Measurements from ENCODE around the gene GABRR3. TPM values are rescaled to one million over a fixed set of nuclear protein-coding genes. Genes with fewer than 3 reads are reported as not detected.

Gene GABRR3
- total RNA-seq, 2 experiments from 2014 or later: not detected

DNA sequence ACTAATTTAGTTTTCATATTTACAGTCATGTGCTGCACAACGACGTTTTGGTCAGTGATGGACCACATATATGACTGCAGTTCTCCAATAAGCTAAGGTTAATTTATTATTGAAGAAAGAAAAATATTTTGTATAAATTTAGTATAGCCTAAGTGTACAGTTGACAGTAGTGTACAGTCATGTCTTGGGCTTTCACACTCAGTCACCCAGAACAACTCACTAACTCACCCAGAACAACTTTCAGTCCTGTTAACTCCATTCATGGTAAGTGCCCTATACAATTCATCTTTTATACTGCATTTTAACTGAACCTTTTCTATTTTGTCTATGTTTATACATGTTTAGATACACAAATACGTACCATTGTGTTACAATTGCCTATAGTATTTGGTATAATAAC, 3.8 kb upstream of the GABRR3 start:
- no peaks in the 10 kb centered on the region for H4K20me1 ChIP-seq (ENCODE audit: insufficient read depth, low read length)
- H3K4me3 ChIP-seq (ENCODE audit: low read depth, low read length, poor library complexity, severe bottlenecking): peak overlapping the region; percentile 63
- H3K27ac ChIP-seq (ENCODE audit: low read depth, low read length, poor library complexity, severe bottlenecking): no peak overlapping the region
- ChIA-PET POLR2A (interaction anchor here (0.6 kb wide), 1 partner anchor 512 kb away, joined by 4 read pairs; no protein-coding TSS in a partner anchor), CTCF (ENCODE audit: unreplicated experiment) (no interaction called here)
- no peaks in the 10 kb centered on the region for H3K9me2 ChIP-seq (ENCODE audit: insufficient read depth, low read length)
- H3K79me2 ChIP-seq (ENCODE audit: insufficient read depth, low read depth, low read length): no peaks in the 10 kb centered on the region
- intact Hi-C loops (cut with micrococcal nuclease; ENCODE audit: unreplicated experiment): loop anchor here (1.0 to 10.0 kb wide), 3 partner anchors 290 to 776 kb away; no protein-coding TSS in a partner anchor
- H3K4me1 ChIP-seq (ENCODE audit: insufficient read depth, low read length, poor library complexity, severe bottlenecking): no peaks in the 10 kb centered on the region
- no peak for DNase-seq (ENCODE audit: low spot score)
- no TSS peak for BruUV-seq (replicated peaks)
- TF ChIP-seq EZH2phosphoT487 (IDR thresholded peaks at IDR 0.05; ENCODE audit: borderline replicate concordance, low read depth, low read length) (no peak), CTCF (conservative IDR thresholded peaks at IDR 0.05; ENCODE audit: low read length) (no peak)
- peak overlapping the region; percentile 91 for H3K4me2 ChIP-seq (ENCODE audit: low read length)
- H3K36me3 ChIP-seq (ENCODE audit: insufficient read depth, low read length): no peaks in the 10 kb centered on the region; the same call in 1 of the 2 replicates
- H2AFZ ChIP-seq (ENCODE audit: low read length): peak overlapping the region; percentile 96; the same call in 1 of the 2 replicates
- H3K9me3 ChIP-seq (ENCODE audit: low read length): no peaks in the 10 kb centered on the region

GRCh38 chr3:98038286-98038685, 3.2 kb upstream of the GABRR3 start:
- no peaks in the 10 kb centered on the region for H3K4me1 ChIP-seq (ENCODE audit: insufficient read depth, low read length, poor library complexity, severe bottlenecking)
- no TSS peak for BruUV-seq (replicated peaks)
- no peak overlapping the region for H3K4me2 ChIP-seq (ENCODE audit: low read length)
- DNase-seq (ENCODE audit: low spot score): no peak
- intact Hi-C loops (cut with micrococcal nuclease; ENCODE audit: unreplicated experiment): loop anchor here (5.0 to 10.0 kb wide), 2 partner anchors 534 to 777 kb away; no protein-coding TSS in a partner anchor
- H3K79me2 ChIP-seq (ENCODE audit: insufficient read depth, low read depth, low read length): no peaks in the 10 kb centered on the region
- no peak overlapping the region for H3K27ac ChIP-seq (ENCODE audit: low read depth, low read length, poor library complexity, severe bottlenecking)
- no peak overlapping the region for H3K4me3 ChIP-seq (ENCODE audit: low read depth, low read length, poor library complexity, severe bottlenecking)
- no peaks in the 10 kb centered on the region; the same call in 1 of the 2 replicates for H3K36me3 ChIP-seq (ENCODE audit: insufficient read depth, low read length)
- TF ChIP-seq CTCF (conservative IDR thresholded peaks at IDR 0.05; ENCODE audit: low read length): no peak
- no peak for TF ChIP-seq EZH2phosphoT487 (IDR thresholded peaks at IDR 0.05; ENCODE audit: borderline replicate concordance, low read depth, low read length)
- CTCF ChIA-PET (ENCODE audit: unreplicated experiment): interaction anchor here (0.5 kb wide), 1 partner anchor 543 kb away, joined by 3 read pairs; no protein-coding TSS in a partner anchor
- H2AFZ ChIP-seq (ENCODE audit: low read length): no peak overlapping the region
- no peaks in the 10 kb centered on the region for H4K20me1 ChIP-seq (ENCODE audit: insufficient read depth, low read length)
- no peaks in the 10 kb centered on the region for H3K9me3 ChIP-seq (ENCODE audit: low read length)
- H3K9me2 ChIP-seq (ENCODE audit: insufficient read depth, low read length): no peaks in the 10 kb centered on the region
- POLR2A ChIA-PET: interaction anchor here (0.6 to 0.9 kb wide), 2 partner anchors 246 to 513 kb away, joined by 3 to 4 read pairs; no protein-coding TSS in a partner anchor

- Histone ChIP-seq H3K27ac (ENCODE audit: low read depth, low read length, poor library complexity, severe bottlenecking) (no peak overlapping the region), H3K9me2 (ENCODE audit: insufficient read depth, low read length) (no peaks in the 10 kb centered on the region), H3K79me2 (ENCODE audit: insufficient read depth, low read depth, low read length) (no peaks in the 10 kb centered on the region), H3K36me3 (ENCODE audit: insufficient read depth, low read length) (no peaks in the 10 kb centered on the region; the same call in 1 of the 2 replicates), H4K20me1 (ENCODE audit: insufficient read depth, low read length) (no peaks in the 10 kb centered on the region), H2AFZ (ENCODE audit: low read length) (no peak overlapping the region), H3K4me2 (ENCODE audit: low read length) (no peak overlapping the region), H3K4me1 (ENCODE audit: insufficient read depth, low read length, poor library complexity, severe bottlenecking) (no peaks in the 10 kb centered on the region), H3K4me3 (ENCODE audit: low read depth, low read length, poor library complexity, severe bottlenecking) (no peak overlapping the region), H3K9me3 (ENCODE audit: low read length) (no peaks in the 10 kb centered on the region)
- ChIA-PET CTCF (ENCODE audit: unreplicated experiment) (no interaction called here), POLR2A (no interaction called here)
- no peak for TF ChIP-seq EZH2phosphoT487 (IDR thresholded peaks at IDR 0.05; ENCODE audit: borderline replicate concordance, low read depth, low read length)
- TF ChIP-seq CTCF (conservative IDR thresholded peaks at IDR 0.05; ENCODE audit: low read length): no peak
- no TSS peak for BruUV-seq (replicated peaks)
- intact Hi-C loops (cut with micrococcal nuclease; ENCODE audit: unreplicated experiment): loop anchor here (5.0 to 10.0 kb wide), 2 partner anchors 548 to 780 kb away; no protein-coding TSS in a partner anchor
- no peak for DNase-seq (ENCODE audit: low spot score)
These were observed 629 bp downstream of the GABRR3 start for GRCh38 chr3:98034486-98034885.
